A549 (cell line): ENCODE data around the gene PARP2. TPM values are rescaled to one million over a fixed set of nuclear protein-coding genes. Genes with fewer than 3 reads are reported as not detected.
"Not testable (repeated sequence)": the region's sequence is repeated elsewhere in the genome, so short reads cannot be mapped to it uniquely, and the experiment has no call there.

Experiments
- ATAC-seq, 2 experiments: fragments of 200-7000 bp in 1 of 2; fragments of >200 bp in 1 of 2; cut with Nextera tagmentation in 1 of 2; cut with Tn5 transposase in 1 of 2; 3 replicates each; pipeline versions ENCODE4 v1.8.0 to v1.9.1; 2018 to 2020; ENCODE audit warnings: mild to moderate bottlenecking in 1 of 2, moderate library complexity in 1 of 2
- CTCF ChIA-PET: fragments of 300-600 bp; sonication (Branson Sonifier 250); formaldehyde crosslinking; extraction: SDS; loops from one replicate; lab custom pipeline; 2021; ENCODE audit warnings: antibody characterized with exemption, inconsistent platforms; lab: Yijun Ruan, JAX
- POLR2A ChIA-PET: fragments of 350-600 bp; formaldehyde crosslinking; extraction: SDS; loops from one replicate; lab custom pipeline; 2021; ENCODE audit warnings: antibody characterized with exemption, inconsistent platforms; lab: Yijun Ruan, JAX
- DNase-seq, 2 experiments: peaks; one replicate each; pipeline versions ENCODE4 v3.0.0 to v3.0.0-alpha.2; 2011 to 2016; ENCODE audit warnings: low read depth in 1 of 2, low spot score in 1 of 2
- FAIRE-seq: peaks from 2 replicates; lab custom pipeline; 2011; peaks lifted over from hg19 to GRCh38; lab: Jason Lieb, UNC
- H3K27ac ChIP-seq, 2 experiments: fragments of >200 bp; sonication (Bioruptor Twin); formaldehyde crosslinking; 3 replicates each; pipeline ENCODE4 v1.5.1; 2016 to 2017
- H3K4me1 ChIP-seq: fragments of >200 bp; sonication (Bioruptor Twin); formaldehyde crosslinking; 3 replicates; pipeline ENCODE4 v1.6.1; 2016
- H3K4me2 ChIP-seq: fragments of >200 bp; sonication (Bioruptor Twin); formaldehyde crosslinking; 3 replicates; pipeline ENCODE4 v1.6.1; 2016
- H3K4me3 ChIP-seq: fragments of >200 bp; sonication (Bioruptor Twin); formaldehyde crosslinking; 3 replicates; pipeline ENCODE4 v1.5.1; 2016
- H3K9me3 ChIP-seq: fragments of >200 bp; sonication (Bioruptor Twin); formaldehyde crosslinking; 3 replicates; pipeline ENCODE4 v1.6.1; 2016
- CBX2 ChIP-seq: fragments of 200-600 bp; sonication (generic); IDR thresholded peaks from 2 replicates; pipeline ENCODE4 v1.6.1; 2016; ENCODE audit warnings: low read depth, mild to moderate bottlenecking, borderline replicate concordance
- CEBPB ChIP-seq, 2 experiments: fragments of >200 bp in 1 of 2; sonication (Bioruptor Twin) in 1 of 2; formaldehyde crosslinking in 1 of 2; IDR thresholded peaks; 2 replicates each; pipeline ENCODE4 v1.6.1; 2012 to 2016
- FOSL2 ChIP-seq, 2 experiments: fragments of 450-650 bp in 1 of 2; fragments of >200 bp in 1 of 2; sonication (Bioruptor Twin) in 1 of 2; formaldehyde crosslinking; IDR thresholded peaks; 2 replicates each; pipeline versions ENCODE4 v1.5.0 to v1.6.1; 2016 to 2020; ENCODE audit warnings: mild to moderate bottlenecking in 1 of 2, moderate library complexity in 1 of 2
- HOXB5 ChIP-seq: fragments of 250-450 bp; sonication (Bioruptor Pico); IDR thresholded peaks from 2 replicates; pipeline ENCODE4 v1.5.0; 2020; ENCODE audit warnings: mild to moderate bottlenecking, moderate library complexity
- MAFK ChIP-seq: fragments of 450-650 bp; IDR thresholded peaks from 2 replicates; pipeline ENCODE4 v1.6.1; 2014; ENCODE audit not compliant: partially characterized antibody
- MAZ ChIP-seq: fragments of 150-350 bp; IDR thresholded peaks from 2 replicates; pipeline ENCODE4 v1.6.1; 2014; ENCODE audit warnings: antibody characterized with exemption, low read depth, low read length, borderline replicate concordance
- SREBF2 ChIP-seq: fragments of 450-650 bp; IDR thresholded peaks from 2 replicates; pipeline ENCODE4 v1.6.1; 2014; ENCODE audit warnings: mild to moderate bottlenecking, moderate library complexity
- ZC3H11A ChIP-seq: fragments of 450-650 bp; IDR thresholded peaks from 2 replicates; pipeline ENCODE4 v1.6.1; 2014; ENCODE audit warnings: antibody characterized with exemption, mild to moderate bottlenecking
- ZFP36 ChIP-seq: fragments of 450-650 bp; IDR thresholded peaks from 2 replicates; pipeline ENCODE4 v1.6.1; 2014; ENCODE audit warnings: borderline replicate concordance; ENCODE audit not compliant: partially characterized antibody
- ZNF302 ChIP-seq: fragments of 250-450 bp; sonication (Bioruptor Pico); IDR thresholded peaks from 2 replicates; pipeline ENCODE4 v1.9.0; 2021; ENCODE audit warnings: inconsistent platforms, mild to moderate bottlenecking, moderate library complexity
- WGBS: methylation state at CpG from one replicate; pipeline ENCODE4 v1.1.6; 2017; ENCODE audit errors: missing lambda C conversion rate; 5-methylcytosine and 5-hydroxymethylcytosine counted together
- polyA plus RNA-seq, 4 experiments: library from polyadenylated mRNA; depleted of rRNA in 3 of 4; stranded (reverse); fragments of >200 nt; fragmentation: RNase III in 1 of 4; extraction: RNeasy Plus Mini Kit Qiagen cat#74134 plus additional on column Dnase treatment in 1 of 4; gene quantifications; 2 replicates in 3 of 4; 3 replicates in 1 of 4; pipeline ENCODE4 v1.2.3, GENCODE V29; 2011 to 2017
- TF ChIP-seq, protein P1 (sequence below): fragments of >200 bp; sonication (Bioruptor Twin); formaldehyde crosslinking; IDR thresholded peaks from 3 replicates; pipeline ENCODE4 v1.5.1; 2016

Gene PARP2
- polyA plus RNA-seq, 2 of the 4 experiments (the other 2 are of a cell fraction), result 42.3 to 43.4 TPM

DNA sequence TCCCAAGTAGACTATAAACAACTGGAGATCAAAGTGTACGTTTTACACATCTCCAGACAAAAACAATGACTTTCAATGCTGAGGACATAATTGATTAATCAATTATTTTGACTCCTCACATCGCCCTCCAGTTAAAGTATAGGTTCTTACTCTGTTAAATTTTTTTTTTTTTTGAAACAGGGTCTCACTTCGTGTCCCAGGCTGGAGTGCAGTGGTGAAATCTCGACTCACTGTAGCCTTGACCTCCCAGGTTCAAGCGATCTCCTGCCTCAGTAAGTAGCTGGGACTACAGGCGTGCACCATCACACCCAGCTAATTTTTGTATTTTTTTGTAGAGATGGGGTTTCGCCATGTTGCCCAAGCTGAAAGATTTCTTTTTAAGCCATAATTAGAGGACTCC is 9.4 kb upstream of the PARP2 start:
- CTCF ChIA-PET, result interaction anchor here (1.0 to 5.8 kb wide), 5 partner anchors 8 to 357 kb away, joined by 3 to 37 read pairs (median 3); partner anchors contain the start of gene PARP2

DNA sequence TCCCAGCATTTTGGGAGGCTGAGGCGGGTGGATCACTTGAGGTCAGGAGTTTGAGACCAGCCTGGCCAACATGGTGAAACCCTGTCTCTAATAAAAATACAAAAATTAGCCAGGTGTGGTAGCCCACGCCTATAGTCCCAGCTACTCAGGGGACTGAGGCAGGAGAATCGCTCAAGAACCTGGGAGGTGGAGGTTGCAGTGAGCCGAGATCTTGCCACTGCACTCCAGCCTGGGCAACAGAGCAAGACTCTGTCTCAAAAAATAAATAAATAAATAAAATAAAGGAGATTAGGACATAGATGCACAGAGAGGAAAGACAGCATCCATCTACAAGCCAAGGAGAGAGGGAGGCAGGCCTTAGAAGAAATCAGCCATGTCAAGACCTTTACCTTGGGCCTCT is 2.4 kb upstream of the PARP2 start:
- H3K27ac ChIP-seq, H3K4me3 ChIP-seq, H3K4me1 ChIP-seq, DNase-seq, FAIRE-seq, ATAC-seq, H3K9me3 ChIP-seq: not testable (repeated sequence)
- CTCF ChIA-PET, result interaction anchor here (1.0 to 5.1 kb wide), 6 partner anchors 8 to 272 kb away, joined by 3 to 60 read pairs (median 4); partner anchors contain the start of genes CCNB1IP1 and TTC5
- 88% methylated on average over 4 of the region's 4 CpGs for WGBS
- H3K4me2 ChIP-seq, result peak overlapping the region; percentile 69
- POLR2A ChIA-PET, result interaction anchor here (3.3 to 3.5 kb wide), 2 partner anchors 8 to 114 kb away, joined by 38 to 53 read pairs; partner anchors contain the start of genes APEX1, CCNB1IP1 and OSGEP

More for the DNA sequence above, 9.4 kb upstream of the PARP2 start:
- Histone ChIP-seq H3K4me2 (peak overlapping the region; percentile 68; the same call in 2 of the 3 replicates), H3K27ac (no peak overlapping the region), H3K4me1 (peaks cover 28% of the 10 kb centered on the region), H3K4me3 (no peak overlapping the region), H3K9me3 (no peaks in the 10 kb centered on the region)
- FAIRE-seq, result no peak
- 53% methylated on average over 7 of the region's 7 CpGs for WGBS
- POLR2A ChIA-PET, result interaction anchor here (1.4 to 2.4 kb wide), 2 partner anchors 9 to 128 kb away, joined by 3 to 53 read pairs; partner anchors contain the start of genes PARP2 and PIP4P1
- TF ChIP-seq ZC3H11A (no peak), HOXB5 (CRISPR knock-in tag) (no peak), ZNF302 (CRISPR knock-in tag) (no peak), CBX2 (no peak), MAZ (no peak)
- TF ChIP-seq, protein P1, sequence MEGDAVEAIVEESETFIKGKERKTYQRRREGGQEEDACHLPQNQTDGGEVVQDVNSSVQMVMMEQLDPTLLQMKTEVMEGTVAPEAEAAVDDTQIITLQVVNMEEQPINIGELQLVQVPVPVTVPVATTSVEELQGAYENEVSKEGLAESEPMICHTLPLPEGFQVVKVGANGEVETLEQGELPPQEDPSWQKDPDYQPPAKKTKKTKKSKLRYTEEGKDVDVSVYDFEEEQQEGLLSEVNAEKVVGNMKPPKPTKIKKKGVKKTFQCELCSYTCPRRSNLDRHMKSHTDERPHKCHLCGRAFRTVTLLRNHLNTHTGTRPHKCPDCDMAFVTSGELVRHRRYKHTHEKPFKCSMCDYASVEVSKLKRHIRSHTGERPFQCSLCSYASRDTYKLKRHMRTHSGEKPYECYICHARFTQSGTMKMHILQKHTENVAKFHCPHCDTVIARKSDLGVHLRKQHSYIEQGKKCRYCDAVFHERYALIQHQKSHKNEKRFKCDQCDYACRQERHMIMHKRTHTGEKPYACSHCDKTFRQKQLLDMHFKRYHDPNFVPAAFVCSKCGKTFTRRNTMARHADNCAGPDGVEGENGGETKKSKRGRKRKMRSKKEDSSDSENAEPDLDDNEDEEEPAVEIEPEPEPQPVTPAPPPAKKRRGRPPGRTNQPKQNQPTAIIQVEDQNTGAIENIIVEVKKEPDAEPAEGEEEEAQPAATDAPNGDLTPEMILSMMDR, result no peak
- ATAC-seq, result no peak
- no peak for DNase-seq

DNA sequence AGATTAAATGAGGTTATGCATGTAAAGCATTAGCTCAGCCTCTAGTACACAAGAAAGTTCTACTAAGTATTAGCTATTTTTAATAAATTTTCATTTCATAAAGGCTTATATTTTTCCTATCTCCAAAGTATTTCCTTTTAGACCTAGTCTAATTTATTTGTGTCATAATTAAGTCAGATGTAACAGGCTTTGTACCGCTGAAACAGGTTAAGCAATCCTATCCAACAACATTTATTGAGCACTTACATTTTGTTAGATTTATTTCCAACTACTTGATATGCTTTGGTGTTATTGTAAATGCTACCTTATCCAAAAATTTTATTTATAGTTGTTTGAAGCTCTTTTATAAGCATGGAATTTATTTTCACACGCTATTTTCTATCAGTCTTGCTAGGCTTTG is 1.8 kb upstream of the PARP2 start:
- Histone ChIP-seq H3K4me1 (peaks cover 5% of the 10 kb centered on the region; the same call in 1 of the 3 replicates), H3K4me3 (peak overlapping the region; percentile 66), H3K4me2 (peak overlapping the region; percentile 69), H3K9me3 (no peaks in the 10 kb centered on the region), H3K27ac (peak overlapping the region in 1 of 2 experiments; percentile 95; a peak in 4 of 6 replicates)
- POLR2A ChIA-PET, result interaction anchor here (2.3 to 3.5 kb wide), 5 partner anchors 9 to 341 kb away, joined by 19 to 53 read pairs (median 44); partner anchors contain the start of genes APEX1, CCNB1IP1, OSGEP and PIP4P1
- ATAC-seq (no peak), FAIRE-seq (no peak), DNase-seq (no peak)
- 19% methylated on average over 2 of the region's 2 CpGs for WGBS
- TF ChIP-seq SREBF2 (no peak), CEBPB (IDR thresholded peaks at IDR 0.05) (peak in 1 of 2 experiments; percentile 15; a peak in 1 of 4 replicates)
- CTCF ChIA-PET, result interaction anchor here (0.6 to 5.1 kb wide), 9 partner anchors 9 to 349 kb away, joined by 3 to 60 read pairs (median 4); partner anchors contain the start of genes CCNB1IP1 and TTC5

DNA sequence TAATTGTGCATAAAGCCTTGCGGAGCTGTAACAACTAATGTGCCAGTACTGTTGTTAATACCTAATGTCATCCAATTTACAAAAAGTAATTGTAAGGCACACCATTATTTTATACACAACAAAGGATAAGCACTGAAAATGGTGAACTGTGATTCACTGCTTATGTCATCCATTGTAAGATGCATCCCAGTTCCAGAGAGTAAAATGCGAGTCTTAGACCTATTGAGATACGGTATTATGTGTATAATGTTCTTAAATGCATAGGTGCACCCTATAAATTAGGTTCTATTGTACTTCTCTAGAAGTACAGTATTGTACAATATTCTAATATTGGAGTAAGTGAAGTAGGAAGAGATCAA is 406 bp downstream of the PARP2 start:
- Histone ChIP-seq H3K4me1 (peaks cover 5% of the 10 kb centered on the region; the same call in 1 of the 3 replicates), H3K4me3 (peak overlapping the region; percentile 82), H3K9me3 (no peaks in the 10 kb centered on the region), H3K4me2 (peak overlapping the region; percentile 70), H3K27ac (peak overlapping the region; percentile 89 to 91)
- no peak for DNase-seq
- POLR2A ChIA-PET, result interaction anchor here (0.6 to 3.5 kb wide), 15 partner anchors 11 to 339 kb away, joined by 3 to 53 read pairs (median 6); partner anchors contain the start of genes APEX1, CCNB1IP1, OSGEP and PIP4P1
- no peak for TF ChIP-seq FOSL2 (IDR thresholded peaks at IDR 0.05)
- TF ChIP-seq FOSL2 (CRISPR knock-in tag; IDR thresholded peaks at IDR 0.05), result no peak
- 1% methylated on average over 3 of the region's 3 CpGs for WGBS
- ATAC-seq, result no peak; a peak in 1 of 6 replicates
- FAIRE-seq, result no peak
- CTCF ChIA-PET, result interaction anchor here (0.6 to 5.1 kb wide), 7 partner anchors 11 to 276 kb away, joined by 3 to 60 read pairs (median 4); partner anchors contain the start of gene CCNB1IP1

DNA sequence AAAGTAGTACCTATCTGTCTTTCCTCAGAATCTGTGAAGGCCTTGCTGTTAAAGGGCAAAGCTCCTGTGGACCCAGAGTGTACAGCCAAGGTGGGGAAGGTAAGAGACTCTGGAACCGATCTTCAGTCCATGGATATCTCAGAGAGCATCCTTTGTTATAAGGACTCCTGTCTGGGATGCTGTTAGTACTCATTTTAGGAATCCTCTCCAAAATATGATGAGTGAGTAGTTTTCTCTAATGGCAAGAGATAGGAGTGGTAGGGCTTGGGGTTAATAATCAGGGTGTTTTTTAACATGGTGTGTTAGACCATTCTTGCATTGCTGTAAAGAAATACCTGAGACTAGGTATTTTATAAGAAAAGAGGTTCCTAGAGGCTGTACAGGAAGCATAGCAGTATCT is 1.9 kb downstream of the PARP2 start:
- H3K4me1 ChIP-seq, result peaks cover 5% of the 10 kb centered on the region; the same call in 1 of the 3 replicates
- ATAC-seq (no peak), DNase-seq (no peak), FAIRE-seq (no peak)
- TF ChIP-seq ZC3H11A (no peak), ZFP36 (no peak), MAFK (peak; percentile 55)
- CTCF ChIA-PET, result interaction anchor here (1.0 to 5.1 kb wide), 2 partner anchors 19 to 264 kb away, joined by 3 to 60 read pairs; no protein-coding TSS in a partner anchor
- 87% methylated on average over 1 of the region's 1 CpG for whole genome bisulfite sequencing
- no peaks in the 10 kb centered on the region for H3K9me3 ChIP-seq
- POLR2A ChIA-PET, result no interaction called here
- H3K27ac ChIP-seq, result no peak overlapping the region
- no peak overlapping the region for H3K4me2 ChIP-seq
- H3K4me3 ChIP-seq, result no peak overlapping the region
